ENCODE results near the gene AKT1. TPM values are rescaled to one million over a fixed set of nuclear protein-coding genes. Genes with fewer than 3 reads are reported as not detected.

AKT1 gene
- polyA plus RNA-seq, 2 donors = 62.6 to 62.9 TPM

GRCh38 chr14:104827177-104828055 is 31.9 kb upstream of the AKT1 start:
- peak overlapping the region in 1 of 2 donors; percentile 44 for H3K4me3 ChIP-seq (ENCODE audit: low read depth in 1 of 2, low read length in 2 of 2)
- no peak overlapping the region for H3K27ac ChIP-seq (ENCODE audit: low read depth in 2 of 2, low read length in 1 of 2)

DNA sequence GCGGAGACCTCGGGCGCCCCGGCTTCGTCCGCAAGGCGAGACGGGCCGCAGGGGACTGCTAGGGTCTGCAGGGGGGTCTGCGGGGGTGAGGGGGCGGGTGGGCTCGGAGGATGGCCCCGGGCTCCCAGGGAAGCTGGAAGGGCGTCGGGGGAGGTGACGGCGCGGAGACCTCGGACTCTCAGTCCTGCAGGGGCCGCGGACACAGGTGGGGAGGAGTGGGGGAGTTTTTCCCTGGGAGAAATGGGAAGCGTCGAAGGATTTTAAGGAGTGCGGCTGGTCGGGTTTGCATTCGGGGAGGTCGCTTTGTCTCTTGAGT is 31.3 kb upstream of the AKT1 start:
- H3K9me3 ChIP-seq (ENCODE audit: control insufficient read depth in 2 of 2, insufficient read depth in 1 of 2, low read depth in 1 of 2, low read length in 1 of 2) = no peaks in the 10 kb centered on the region
- H3K36me3 ChIP-seq (ENCODE audit: control insufficient read depth in 2 of 2, insufficient read depth in 2 of 2, low read length in 1 of 2) = no peaks in the 10 kb centered on the region
- H3K27ac ChIP-seq (ENCODE audit: low read depth in 2 of 2, low read length in 1 of 2) = peak overlapping the region in 1 of 2 donors; percentile 5
- no peaks in the 10 kb centered on the region for H3K27me3 ChIP-seq (ENCODE audit: control insufficient read depth in 1 of 2, insufficient read depth in 2 of 2, low read length in 2 of 2)
- WGBS, 2 donors = 3 to 4% methylated on average over 27 of the region's 27 CpGs
- peaks cover 3 to 13% of the 10 kb centered on the region in 2 donors for H3K4me1 ChIP-seq (ENCODE audit: control insufficient read depth in 2 of 2, insufficient read depth in 2 of 2, low read length in 1 of 2)
- peak overlapping the region; percentile 44 to 47 for H3K4me3 ChIP-seq (ENCODE audit: low read depth in 1 of 2, low read length in 2 of 2)

More at GRCh38 chr14:104827177-104828055, 31.9 kb upstream of the AKT1 start:
- 9 to 10% methylated on average over 28 to 39 of the region's 39 CpGs for WGBS, 2 donors
- Histone ChIP-seq H3K36me3 (ENCODE audit: control insufficient read depth in 2 of 2, insufficient read depth in 2 of 2, low read length in 1 of 2) (no peaks in the 10 kb centered on the region), H3K4me1 (ENCODE audit: control insufficient read depth in 2 of 2, insufficient read depth in 2 of 2, low read length in 1 of 2) (peaks cover 3 to 13% of the 10 kb centered on the region in 2 donors), H3K27me3 (ENCODE audit: control insufficient read depth in 1 of 2, insufficient read depth in 2 of 2, low read length in 2 of 2) (no peaks in the 10 kb centered on the region), H3K9me3 (ENCODE audit: control insufficient read depth in 2 of 2, insufficient read depth in 1 of 2, low read depth in 1 of 2, low read length in 1 of 2) (no peaks in the 10 kb centered on the region)

DNA sequence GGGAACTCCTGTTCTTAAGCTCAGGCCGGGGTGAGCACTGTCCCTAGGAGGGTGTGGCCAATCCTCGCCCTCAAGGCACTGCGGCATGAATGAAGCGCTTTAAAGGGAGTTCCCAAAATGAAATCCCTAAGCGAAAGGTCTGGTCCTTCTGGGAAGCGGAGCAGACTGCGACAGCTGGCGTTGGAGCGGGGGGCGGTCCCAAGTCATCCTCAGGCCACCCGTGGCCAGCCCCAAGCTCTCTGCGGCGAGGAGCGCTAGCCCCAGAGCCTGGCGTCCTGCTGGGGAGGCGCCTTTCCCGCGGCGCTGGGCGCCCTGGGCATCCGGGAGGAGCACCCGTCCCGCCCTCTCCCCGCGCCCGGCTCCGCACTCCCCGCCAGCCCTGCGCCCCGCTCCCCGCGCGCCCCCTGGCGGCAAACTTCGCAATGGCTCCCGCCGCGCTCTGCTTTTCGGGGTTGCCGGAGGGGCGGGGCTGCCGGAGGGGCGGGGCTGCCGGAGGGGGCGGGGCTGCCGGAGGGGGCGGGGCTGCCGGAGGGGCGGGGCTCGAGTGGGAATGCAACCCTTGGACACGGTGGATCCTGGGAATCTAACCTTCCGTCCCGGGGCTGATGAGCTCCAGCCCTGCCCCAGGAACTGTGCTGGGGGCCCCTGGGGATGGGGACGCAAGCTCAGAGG is 30.8 kb upstream of the AKT1 start:
- 0 to 1% methylated on average over 32 to 54 of the region's 54 CpGs for WGBS, 2 donors
- Histone ChIP-seq H3K36me3 (ENCODE audit: control insufficient read depth in 2 of 2, insufficient read depth in 2 of 2, low read length in 1 of 2) (no peaks in the 10 kb centered on the region), H3K27me3 (ENCODE audit: control insufficient read depth in 1 of 2, insufficient read depth in 2 of 2, low read length in 2 of 2) (no peaks in the 10 kb centered on the region), H3K9me3 (ENCODE audit: control insufficient read depth in 2 of 2, insufficient read depth in 1 of 2, low read depth in 1 of 2, low read length in 1 of 2) (no peaks in the 10 kb centered on the region), H3K4me1 (ENCODE audit: control insufficient read depth in 2 of 2, insufficient read depth in 2 of 2, low read length in 1 of 2) (peaks cover 3 to 13% of the 10 kb centered on the region in 2 donors), H3K27ac (ENCODE audit: low read depth in 2 of 2, low read length in 1 of 2) (peak overlapping the region; percentile 5 to 74), H3K4me3 (ENCODE audit: low read depth in 1 of 2, low read length in 2 of 2) (peak overlapping the region; percentile 50 to 52)

- H3K9me3 ChIP-seq (ENCODE audit: control insufficient read depth in 2 of 2, insufficient read depth in 1 of 2, low read depth in 1 of 2, low read length in 1 of 2) = no peaks in the 10 kb centered on the region
- WGBS, 2 donors = 96 to 100% methylated on average over 2 of the region's 2 CpGs
- H3K4me3 ChIP-seq (ENCODE audit: low read depth in 1 of 2, low read length in 2 of 2) = no peak overlapping the region
- no peaks in the 10 kb centered on the region for H3K36me3 ChIP-seq (ENCODE audit: control insufficient read depth in 2 of 2, insufficient read depth in 2 of 2, low read length in 1 of 2)
- peaks cover 3 to 13% of the 10 kb centered on the region in 2 donors for H3K4me1 ChIP-seq (ENCODE audit: control insufficient read depth in 2 of 2, insufficient read depth in 2 of 2, low read length in 1 of 2)
- H3K27ac ChIP-seq (ENCODE audit: low read depth in 2 of 2, low read length in 1 of 2) = no peak overlapping the region
- no peaks in the 10 kb centered on the region for H3K27me3 ChIP-seq (ENCODE audit: control insufficient read depth in 1 of 2, insufficient read depth in 2 of 2, low read length in 2 of 2)
Observed at GRCh38 chr14:104824353-104824997, 28.9 kb upstream of the AKT1 start.

DNA sequence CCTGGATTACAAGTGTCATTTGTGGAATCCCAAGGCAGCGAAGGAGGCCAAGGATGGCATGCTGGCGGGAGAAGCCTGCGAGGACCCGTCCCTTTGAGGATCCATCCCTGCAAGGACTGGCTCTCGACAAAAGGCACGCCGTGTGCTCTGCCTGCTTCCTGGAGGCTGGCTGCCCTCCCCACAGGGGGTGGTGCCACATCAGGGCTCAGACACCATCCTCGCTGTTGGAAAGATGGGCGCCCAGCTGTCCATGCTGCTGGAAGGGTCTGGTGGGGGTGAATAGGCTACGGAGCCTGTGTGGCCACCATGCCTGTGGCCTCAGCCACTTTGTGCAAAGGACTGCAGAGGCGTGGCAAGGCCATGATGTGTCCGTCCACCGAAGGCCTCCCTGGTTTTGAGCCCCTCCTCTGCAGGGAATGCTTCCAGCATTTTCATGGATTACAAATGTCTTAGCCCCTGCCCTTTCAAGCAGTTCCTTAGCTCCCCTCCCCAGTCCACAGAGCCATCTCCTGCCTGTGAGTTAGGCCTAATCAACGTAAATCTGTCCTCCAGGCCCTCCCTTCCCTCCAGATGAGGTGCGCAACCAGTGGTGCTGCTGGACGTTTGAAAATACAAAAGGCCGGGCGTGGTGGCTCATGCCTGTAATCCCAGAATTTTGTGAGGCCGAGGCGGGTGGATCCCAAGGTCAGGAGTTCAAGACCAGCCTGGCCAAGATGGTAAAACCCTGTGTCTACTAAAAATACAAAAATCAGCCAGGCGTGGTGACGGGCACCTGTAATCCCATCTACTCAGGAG is 27.5 kb upstream of the AKT1 start:
- no peaks in the 10 kb centered on the region for H3K27me3 ChIP-seq (ENCODE audit: control insufficient read depth in 1 of 2, insufficient read depth in 2 of 2, low read length in 2 of 2)
- H3K9me3 ChIP-seq (ENCODE audit: control insufficient read depth in 2 of 2, insufficient read depth in 1 of 2, low read depth in 1 of 2, low read length in 1 of 2) = no peaks in the 10 kb centered on the region
- WGBS, 2 donors = 87% methylated on average over 22 of the region's 22 CpGs

GRCh38 chr14:104821971-104822608 is 26.5 kb upstream of the AKT1 start:
- no peaks in the 10 kb centered on the region for H3K27me3 ChIP-seq (ENCODE audit: control insufficient read depth in 1 of 2, insufficient read depth in 2 of 2, low read length in 2 of 2)
- H3K9me3 ChIP-seq (ENCODE audit: control insufficient read depth in 2 of 2, insufficient read depth in 1 of 2, low read depth in 1 of 2, low read length in 1 of 2) = no peaks in the 10 kb centered on the region
- H3K27ac ChIP-seq (ENCODE audit: low read depth in 2 of 2, low read length in 1 of 2) = no peak overlapping the region
- no peaks in the 10 kb centered on the region for H3K36me3 ChIP-seq (ENCODE audit: control insufficient read depth in 2 of 2, insufficient read depth in 2 of 2, low read length in 1 of 2)
- H3K4me1 ChIP-seq (ENCODE audit: control insufficient read depth in 2 of 2, insufficient read depth in 2 of 2, low read length in 1 of 2) = peaks cover 0 to 8% of the 10 kb centered on the region in 2 donors
- no peak overlapping the region for H3K4me3 ChIP-seq (ENCODE audit: low read depth in 1 of 2, low read length in 2 of 2)
- 86 to 87% methylated on average over 27 of the region's 27 CpGs for WGBS, 2 donors

More for the DNA sequence above, 27.5 kb upstream of the AKT1 start:
- no peak overlapping the region for H3K27ac ChIP-seq (ENCODE audit: low read depth in 2 of 2, low read length in 1 of 2)
- no peak overlapping the region for H3K4me3 ChIP-seq (ENCODE audit: low read depth in 1 of 2, low read length in 2 of 2)
- H3K36me3 ChIP-seq (ENCODE audit: control insufficient read depth in 2 of 2, insufficient read depth in 2 of 2, low read length in 1 of 2) = no peaks in the 10 kb centered on the region
- peaks cover 3 to 13% of the 10 kb centered on the region in 2 donors for H3K4me1 ChIP-seq (ENCODE audit: control insufficient read depth in 2 of 2, insufficient read depth in 2 of 2, low read length in 1 of 2)

- Histone ChIP-seq H3K27ac (ENCODE audit: low read depth in 2 of 2, low read length in 1 of 2) (no peak overlapping the region), H3K36me3 (ENCODE audit: control insufficient read depth in 2 of 2, insufficient read depth in 2 of 2, low read length in 1 of 2) (no peaks in the 10 kb centered on the region), H3K4me1 (ENCODE audit: control insufficient read depth in 2 of 2, insufficient read depth in 2 of 2, low read length in 1 of 2) (peaks cover 0 to 8% of the 10 kb centered on the region in 2 donors), H3K27me3 (ENCODE audit: control insufficient read depth in 1 of 2, insufficient read depth in 2 of 2, low read length in 2 of 2) (no peaks in the 10 kb centered on the region), H3K9me3 (ENCODE audit: control insufficient read depth in 2 of 2, insufficient read depth in 1 of 2, low read depth in 1 of 2, low read length in 1 of 2) (no peaks in the 10 kb centered on the region), H3K4me3 (ENCODE audit: low read depth in 1 of 2, low read length in 2 of 2) (no peak overlapping the region)
- WGBS, 2 donors = 76 to 81% methylated on average over 23 of the region's 23 CpGs
Observed at GRCh38 chr14:104821229-104821945, 25.8 kb upstream of the AKT1 start.

GRCh38 chr14:104820669-104821228 is 25.2 kb upstream of the AKT1 start:
- Histone ChIP-seq H3K27ac (ENCODE audit: low read depth in 2 of 2, low read length in 1 of 2) (no peak overlapping the region), H3K27me3 (ENCODE audit: control insufficient read depth in 1 of 2, insufficient read depth in 2 of 2, low read length in 2 of 2) (no peaks in the 10 kb centered on the region), H3K36me3 (ENCODE audit: control insufficient read depth in 2 of 2, insufficient read depth in 2 of 2, low read length in 1 of 2) (no peaks in the 10 kb centered on the region), H3K9me3 (ENCODE audit: control insufficient read depth in 2 of 2, insufficient read depth in 1 of 2, low read depth in 1 of 2, low read length in 1 of 2) (no peaks in the 10 kb centered on the region), H3K4me3 (ENCODE audit: low read depth in 1 of 2, low read length in 2 of 2) (no peak overlapping the region), H3K4me1 (ENCODE audit: control insufficient read depth in 2 of 2, insufficient read depth in 2 of 2, low read length in 1 of 2) (peaks cover 0 to 6% of the 10 kb centered on the region in 2 donors)
- WGBS, 2 donors = 20 to 36% methylated on average over 17 to 22 of the region's 22 CpGs
